Vagina (tissue), 2 donors: ENCODE data around the gene ITGAE. TPM values are rescaled to one million over a fixed set of nuclear protein-coding genes. Genes with fewer than 3 reads are reported as not detected.

ENCODE experiments used
- DNase-seq, 2 donors: peaks; one replicate each; pipeline ENCODE4 v3.0.0-alpha.2; 2017; ENCODE audit errors: extremely low spot score in 2 of 2
- H3K27ac ChIP-seq: fragments of 200-600 bp; sonication (generic); one replicate; pipeline ENCODE4 v1.5.1; 2019
- H3K27me3 ChIP-seq: fragments of 200-600 bp; sonication (generic); one replicate; pipeline ENCODE4 v1.5.1; 2019
- H3K36me3 ChIP-seq, 2 donors: fragments of 200-600 bp; sonication (generic); one replicate each; pipeline ENCODE4 v1.5.1; 2017 to 2019
- H3K4me1 ChIP-seq: fragments of 200-600 bp; sonication (generic); one replicate; pipeline ENCODE4 v1.5.1; 2019
- H3K4me3 ChIP-seq, 2 donors: fragments of 200-600 bp; sonication (generic); 1 replicate in 1 of 2; 2 replicates in 1 of 2; pipeline ENCODE4 v1.5.1; 2016 to 2019
- H3K9me3 ChIP-seq: fragments of 200-600 bp; sonication (generic); one replicate; pipeline ENCODE4 v1.5.1; 2019
- CTCF ChIP-seq, 3 experiments: fragments of 450-650 bp in 2 of 3; fragments of 200-600 bp in 1 of 3; sonication (generic) in 1 of 3; IDR thresholded peaks; one replicate each; pipeline ENCODE4 v1.5.1; 2017 to 2019; ENCODE audit warnings: antibody characterized with exemption in 3 of 3, mild to moderate bottlenecking in 2 of 3, moderate library complexity in 2 of 3
- POLR2A ChIP-seq, 2 donors: fragments of 450-650 bp; IDR thresholded peaks; one replicate each; pipeline ENCODE4 v1.6.1; 2017; ENCODE audit warnings: antibody characterized with exemption in 2 of 2, mild to moderate bottlenecking in 2 of 2, moderate library complexity in 2 of 2
- POLR2AphosphoS5 ChIP-seq, 2 donors: sonication (generic); formaldehyde crosslinking; IDR thresholded peaks; one replicate each; pipeline ENCODE4 v1.9.0; 2017; ENCODE audit warnings: antibody characterized with exemption in 2 of 2, mild to moderate bottlenecking in 2 of 2, low read depth in 1 of 2; ENCODE audit not compliant: insufficient read depth in 1 of 2
- intact Hi-C: fragments of 100-400 bp; cut with DNase I; formaldehyde crosslinking; loops from one replicate; pipeline ENCODE4 v1.15.1; 2023
- total RNA-seq: library from RNA; depleted of rRNA; stranded (reverse); fragments of >200 nt; gene quantifications from one replicate; pipeline ENCODE4 v1.2.3, GENCODE V29; 2016

ITGAE gene
- total RNA-seq, 1 donor from 2014 or later, result 30.9 TPM

- H3K4me3 ChIP-seq, result no peak overlapping the region
- no peak for TF ChIP-seq CTCF (IDR thresholded peaks at IDR 0.05)
- no peak for TF ChIP-seq POLR2A (IDR thresholded peaks at IDR 0.05)
- no peak for TF ChIP-seq POLR2AphosphoS5 (IDR thresholded peaks at IDR 0.05; ENCODE audit: insufficient read depth in 1 of 2, low read depth in 1 of 2)
- no peaks in the 10 kb centered on the region for H3K4me1 ChIP-seq
- no peaks in the 10 kb centered on the region for H3K9me3 ChIP-seq
- H3K27ac ChIP-seq, result no peak overlapping the region
- DNase-seq, result no peak
- intact Hi-C loops, result no loop called here
- no peaks in the 10 kb centered on the region for H3K36me3 ChIP-seq
- H3K27me3 ChIP-seq, result no peaks in the 10 kb centered on the region
These were observed 122.7 kb downstream of the ITGAE start for GRCh38 chr17:3678095-3678820.

GRCh38 chr17:3675886-3676285 lies 125.1 kb downstream of the ITGAE start:
- Histone ChIP-seq H3K36me3 (no peaks in the 10 kb centered on the region), H3K9me3 (no peaks in the 10 kb centered on the region), H3K4me1 (no peaks in the 10 kb centered on the region), H3K27me3 (no peaks in the 10 kb centered on the region), H3K27ac (no peak overlapping the region), H3K4me3 (no peak overlapping the region)
- TF ChIP-seq CTCF (IDR thresholded peaks at IDR 0.05) (no peak), POLR2A (IDR thresholded peaks at IDR 0.05) (no peak), POLR2AphosphoS5 (IDR thresholded peaks at IDR 0.05; ENCODE audit: insufficient read depth in 1 of 2, low read depth in 1 of 2) (no peak)
- no peak for DNase-seq
- intact Hi-C loops, result no loop called here

GRCh38 chr17:3672571-3672970 lies 128.4 kb downstream of the ITGAE start:
- intact Hi-C loops, result no loop called here
- Histone ChIP-seq H3K27me3 (no peaks in the 10 kb centered on the region), H3K9me3 (no peaks in the 10 kb centered on the region), H3K4me3 (no peak overlapping the region), H3K27ac (no peak overlapping the region), H3K4me1 (peaks cover 16% of the 10 kb centered on the region), H3K36me3 (no peaks in the 10 kb centered on the region)
- TF ChIP-seq CTCF (IDR thresholded peaks at IDR 0.05) (no peak), POLR2A (IDR thresholded peaks at IDR 0.05) (no peak), POLR2AphosphoS5 (IDR thresholded peaks at IDR 0.05; ENCODE audit: insufficient read depth in 1 of 2, low read depth in 1 of 2) (no peak)
- DNase-seq, result no peak

GRCh38 chr17:3669548-3669947 lies 131.4 kb downstream of the ITGAE start:
- Histone ChIP-seq H3K27me3 (no peaks in the 10 kb centered on the region), H3K4me3 (peak overlapping the region; percentile 76 to 98), H3K9me3 (no peaks in the 10 kb centered on the region), H3K4me1 (peaks cover 46% of the 10 kb centered on the region), H3K27ac (no peak overlapping the region), H3K36me3 (peaks cover 0 to 7% of the 10 kb centered on the region in 2 donors)
- TF ChIP-seq POLR2AphosphoS5 (IDR thresholded peaks at IDR 0.05; ENCODE audit: insufficient read depth in 1 of 2, low read depth in 1 of 2), result no peak
- TF ChIP-seq POLR2A (IDR thresholded peaks at IDR 0.05), result no peak
- no peak for TF ChIP-seq CTCF (IDR thresholded peaks at IDR 0.05)
- intact Hi-C loops, result no loop called here
- DNase-seq, result no peak

GRCh38 chr17:3669085-3669347 lies 132.0 kb downstream of the ITGAE start:
- H3K36me3 ChIP-seq, result peaks cover 0 to 12% of the 10 kb centered on the region in 2 donors
- H3K9me3 ChIP-seq, result no peaks in the 10 kb centered on the region
- H3K27me3 ChIP-seq, result no peaks in the 10 kb centered on the region
- H3K4me3 ChIP-seq, result peak overlapping the region; percentile 76 to 98
- peaks cover 49% of the 10 kb centered on the region for H3K4me1 ChIP-seq
- TF ChIP-seq POLR2A (IDR thresholded peaks at IDR 0.05) (no peak), CTCF (IDR thresholded peaks at IDR 0.05) (no peak), POLR2AphosphoS5 (IDR thresholded peaks at IDR 0.05; ENCODE audit: insufficient read depth in 1 of 2, low read depth in 1 of 2) (no peak)
- H3K27ac ChIP-seq, result peak overlapping the region; percentile 97
- no peak for DNase-seq
- intact Hi-C loops, result no loop called here
